HG03469 (cell line): Measurements from ENCODE around the gene UTY.
A peak's percentile ranks its signal among the peaks of the same experiment; 100 is the strongest.

Source experiments
- ATAC-seq: cut with Tn5 transposase; IDR thresholded peaks from one replicate; pipeline ENCODE4 v1.9.1; 2021; ENCODE audit warnings: mild to moderate bottlenecking, moderate library complexity, moderate number of reproducible peaks; ENCODE audit not compliant: unreplicated experiment

The UTY gene

GRCh38 chrY:13416869-13417661 is 62.8 kb downstream of the UTY start:
- peak; percentile 83 for ATAC-seq

GRCh38 chrY:13415556-13415955 is 64.3 kb downstream of the UTY start:
- ATAC-seq: no peak

- no peak for ATAC-seq
Observed at GRCh38 chrY:13398876-13399275, 81.0 kb downstream of the UTY start.

- peak; percentile 47 for ATAC-seq
Observed at GRCh38 chrY:13381110-13381683, 98.6 kb downstream of the UTY start.

GRCh38 chrY:13370868-13371800 is 108.7 kb downstream of the UTY start:
- ATAC-seq: no peak

- no peak for ATAC-seq
Observed at GRCh38 chrY:13370245-13370644, 109.6 kb downstream of the UTY start.

- no peak for ATAC-seq
Observed at GRCh38 chrY:13368513-13368845, 111.4 kb downstream of the UTY start.

- ATAC-seq: no peak
Observed at GRCh38 chrY:13363641-13364040, 116.2 kb downstream of the UTY start.

GRCh38 chrY:13362662-13363061 is 117.2 kb downstream of the UTY start:
- peak; percentile 49 for ATAC-seq

GRCh38 chrY:13361656-13362636 is 117.9 kb downstream of the UTY start:
- no peak for ATAC-seq

GRCh38 chrY:13351443-13351842 is 128.4 kb downstream of the UTY start:
- ATAC-seq: no peak

GRCh38 chrY:13347106-13347505 is 132.7 kb downstream of the UTY start:
- ATAC-seq: no peak

- no peak for ATAC-seq
Observed at GRCh38 chrY:13345549-13345948, 134.3 kb downstream of the UTY start.

- ATAC-seq: no peak
Observed at GRCh38 chrY:13343307-13343946, 136.4 kb downstream of the UTY start.

GRCh38 chrY:13339939-13340338 is 139.9 kb downstream of the UTY start:
- ATAC-seq: no peak

GRCh38 chrY:13339381-13339780 is 140.5 kb downstream of the UTY start:
- no peak for ATAC-seq

GRCh38 chrY:13338711-13339110 is 141.1 kb downstream of the UTY start:
- ATAC-seq: no peak

- ATAC-seq: no peak
Observed at GRCh38 chrY:13337934-13338333, 141.9 kb downstream of the UTY start.

- ATAC-seq: no peak
Observed at GRCh38 chrY:13333791-13334190, 146.0 kb downstream of the UTY start.

- no peak for ATAC-seq
Observed at GRCh38 chrY:13330651-13331050, 149.2 kb downstream of the UTY start.
